Stimulated activated CD8-positive, alpha-beta memory T cell treated with anti-CD3 and anti-CD28 coated beads, Interleukin-15, amount 100 ng/mL, for 24 hours (primary cell): Measurements from ENCODE around the gene SMAD6.
"Not testable (repeated sequence)": the region's sequence is repeated elsewhere in the genome, so short reads cannot be mapped to it uniquely, and the experiment has no call there.

Experiments
- DNase-seq: peaks from one replicate; pipeline ENCODE4 v3.0.0-alpha.2; 2020; ENCODE audit warnings: low read depth

SMAD6 gene

GRCh38 chr15:66825139-66825538, 123.1 kb downstream of the SMAD6 start:
- no peak for DNase-seq

DNA sequence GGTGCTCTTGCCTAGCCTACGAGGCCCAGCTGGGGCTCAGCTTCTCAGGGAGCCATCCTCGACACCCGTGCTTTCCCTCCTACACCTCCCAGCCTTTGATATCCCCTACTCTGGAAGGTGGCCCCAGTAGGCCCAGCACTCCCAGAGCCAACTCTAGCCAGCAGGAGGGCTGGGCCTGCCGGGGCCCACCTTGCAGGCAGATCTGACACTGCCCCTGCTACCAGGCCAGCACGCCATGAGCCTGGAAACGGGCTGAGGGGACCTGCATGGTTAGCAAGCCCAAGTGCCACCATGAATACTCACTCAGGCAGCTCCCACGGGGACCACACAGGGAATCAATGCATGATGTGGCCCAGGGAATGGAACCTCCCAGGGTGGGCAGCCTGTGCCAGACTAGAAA, 123.7 kb downstream of the SMAD6 start:
- DNase-seq = no peak

- no peak for DNase-seq
Observed at GRCh38 chr15:66826507-66826906, 124.5 kb downstream of the SMAD6 start.

DNA sequence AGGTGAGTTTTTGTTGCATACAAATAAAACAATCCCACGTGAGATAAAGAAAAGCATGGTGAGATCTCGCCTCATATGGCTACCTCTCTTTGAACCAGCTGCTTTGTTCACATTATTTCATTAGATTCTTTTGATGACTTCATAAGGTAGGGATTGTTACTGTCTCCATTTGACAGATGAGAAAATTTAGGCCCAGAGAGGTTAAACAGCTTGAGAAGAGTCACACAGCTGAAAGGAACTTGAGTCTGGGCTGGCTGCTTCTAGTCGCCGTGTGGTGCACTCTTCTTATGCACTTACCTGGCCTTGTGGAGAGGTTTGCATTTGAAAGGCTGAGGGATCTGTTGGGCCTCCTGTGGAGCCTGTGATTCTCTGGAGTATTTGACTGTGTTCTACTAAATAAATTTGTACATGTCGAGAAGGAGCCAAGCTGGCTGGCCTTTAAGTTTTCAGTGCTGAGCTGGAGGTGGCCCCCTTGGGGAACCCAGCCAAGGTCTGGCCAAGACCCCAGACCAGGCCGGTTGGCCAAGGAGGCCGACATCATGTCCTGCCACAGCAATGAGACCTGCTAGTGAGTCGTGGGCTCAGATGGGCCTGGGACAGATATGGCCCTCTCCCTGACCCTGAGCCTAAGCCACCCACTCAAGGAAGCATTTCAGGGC, 125.1 kb downstream of the SMAD6 start:
- DNase-seq = no peak

DNA sequence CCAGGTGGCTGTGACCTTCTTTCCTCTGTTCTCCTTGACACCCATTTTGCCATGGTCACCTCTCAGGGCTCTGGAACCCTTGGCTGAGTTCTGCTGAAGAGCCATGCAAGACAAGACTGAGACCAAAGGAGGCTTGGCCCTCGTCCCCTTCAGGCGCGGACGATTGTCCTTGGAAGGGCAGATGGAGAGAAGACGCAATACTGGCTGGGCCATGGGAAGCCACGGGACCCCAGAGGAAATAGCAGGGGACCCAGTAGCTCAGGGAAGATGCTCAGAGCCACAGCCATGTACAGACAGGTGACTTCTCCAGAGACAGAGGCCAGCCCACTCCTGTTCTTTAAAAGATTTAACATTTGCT, 125.6 kb downstream of the SMAD6 start:
- no peak for DNase-seq

- not testable (repeated sequence) for DNase-seq
Observed at GRCh38 chr15:66828817-66829541, 126.9 kb downstream of the SMAD6 start.

- DNase-seq = no peak
Observed at GRCh38 chr15:66829551-66830121, 127.6 kb downstream of the SMAD6 start.

- no peak for DNase-seq
Observed at GRCh38 chr15:66830358-66830757, 128.3 kb downstream of the SMAD6 start.

- no peak for DNase-seq
Observed at GRCh38 chr15:66830823-66831222, 128.8 kb downstream of the SMAD6 start.

DNA sequence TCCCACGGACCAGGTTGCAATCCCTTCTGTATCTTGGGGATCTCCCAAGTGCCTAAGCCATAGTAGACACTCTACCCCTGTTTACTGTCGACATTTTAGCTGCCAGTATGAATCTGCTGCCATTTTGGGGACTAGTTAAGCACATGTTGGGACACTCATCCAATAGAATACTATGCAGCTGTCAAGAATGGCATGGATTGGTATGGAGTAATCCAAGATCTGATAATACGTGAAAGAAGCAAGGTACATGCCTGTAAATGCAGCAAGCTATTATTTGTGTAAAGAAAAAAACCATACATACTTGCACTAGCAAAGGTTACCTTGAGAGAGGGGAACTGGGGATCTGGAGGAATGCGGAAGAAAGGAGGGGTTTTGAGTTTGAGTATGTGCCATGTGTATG, 129.3 kb downstream of the SMAD6 start:
- no peak for DNase-seq

DNA sequence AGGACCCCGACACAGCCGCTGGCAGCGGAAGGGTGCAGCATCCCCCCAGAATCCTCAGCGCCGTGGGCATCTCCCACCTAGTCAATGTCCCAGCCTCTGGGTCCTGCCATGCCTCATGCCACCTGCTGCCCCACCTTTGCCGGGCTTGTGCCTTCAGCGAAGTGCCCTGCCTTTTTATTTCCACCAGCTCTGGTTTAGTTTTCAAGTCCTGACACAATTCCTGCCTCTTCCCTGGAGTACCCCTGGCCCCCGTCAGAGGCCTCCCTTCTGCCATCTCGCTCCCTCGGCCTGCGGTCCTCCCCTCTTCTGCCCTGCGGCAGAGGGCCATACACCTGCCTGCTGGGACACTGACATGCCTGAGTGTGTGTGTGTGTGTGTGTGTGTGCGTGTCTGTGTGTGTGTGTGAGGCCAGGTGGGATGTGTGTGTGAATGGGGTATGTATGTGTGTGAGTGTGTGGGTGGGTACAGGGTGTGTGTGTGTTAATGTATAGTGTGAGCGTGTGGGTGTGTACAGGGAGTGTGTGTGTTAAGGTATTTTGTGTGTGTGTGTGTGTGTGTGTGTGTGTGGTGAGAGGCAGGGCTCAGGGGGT, 129.9 kb downstream of the SMAD6 start:
- DNase-seq = no peak
